Measurements from ENCODE around the gene PTRH1.

GRCh38 chr9:127686461-127687393, 28.7 kb downstream of the PTRH1 start:
- TF ChIP-seq CTCF (IDR thresholded peaks at IDR 0.05; ENCODE audit: low read depth, low read length, poor library complexity, severe bottlenecking) (no peak), EZH2phosphoT487 (IDR thresholded peaks at IDR 0.05; ENCODE audit: borderline replicate concordance, low read length) (no peak)

Measured in DOHH2 (cell line).